ENCODE results near the gene GPX4. TPM values are rescaled to one million over a fixed set of nuclear protein-coding genes. Genes with fewer than 3 reads are reported as not detected.

Gene GPX4
- total and polyA plus RNA-seq, 9 of the 15 experiments (the other 6 are each of a cell fraction or from before 2014, with no cell fraction given) = 61.4 to 661 (median 349) TPM

DNA sequence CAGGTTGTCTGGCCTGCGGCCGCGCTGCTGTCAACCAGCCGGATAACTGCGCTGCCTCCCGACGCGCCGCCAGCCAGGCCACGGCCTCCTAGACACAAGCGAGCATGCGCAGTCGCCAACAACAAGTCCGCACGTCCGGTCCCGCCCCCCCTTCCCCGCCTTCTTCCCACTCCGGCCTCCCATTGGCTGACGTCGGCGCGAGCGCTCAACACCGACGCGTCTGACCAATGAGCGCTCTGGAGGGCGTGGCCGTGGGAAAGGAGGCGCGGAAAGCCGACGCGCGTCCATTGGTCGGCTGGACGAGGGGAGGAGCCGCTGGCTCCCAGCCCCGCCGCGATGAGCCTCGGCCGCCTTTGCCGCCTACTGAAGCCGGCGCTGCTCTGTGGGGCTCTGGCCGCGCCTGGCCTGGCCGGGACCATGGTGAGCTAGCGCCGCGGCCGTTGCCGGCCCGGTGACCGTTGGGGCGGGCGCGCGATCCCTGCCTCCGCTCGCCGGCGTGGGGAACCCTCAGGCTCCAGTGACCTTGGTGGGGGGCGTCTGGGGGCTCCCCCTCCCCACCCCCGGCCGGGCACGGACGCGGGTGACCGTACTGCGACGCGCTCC, at the start of gene GPX4 (continued):
- TF ChIP-seq, protein P1, sequence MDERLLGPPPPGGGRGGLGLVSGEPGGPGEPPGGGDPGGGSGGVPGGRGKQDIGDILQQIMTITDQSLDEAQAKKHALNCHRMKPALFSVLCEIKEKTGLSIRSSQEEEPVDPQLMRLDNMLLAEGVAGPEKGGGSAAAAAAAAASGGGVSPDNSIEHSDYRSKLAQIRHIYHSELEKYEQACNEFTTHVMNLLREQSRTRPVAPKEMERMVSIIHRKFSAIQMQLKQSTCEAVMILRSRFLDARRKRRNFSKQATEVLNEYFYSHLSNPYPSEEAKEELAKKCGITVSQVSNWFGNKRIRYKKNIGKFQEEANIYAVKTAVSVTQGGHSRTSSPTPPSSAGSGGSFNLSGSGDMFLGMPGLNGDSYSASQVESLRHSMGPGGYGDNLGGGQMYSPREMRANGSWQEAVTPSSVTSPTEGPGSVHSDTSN (CRISPR knock-in tag; IDR thresholded peaks at IDR 0.05; ENCODE audit: low read depth) = no peak
- TF ChIP-seq, protein P1 (tag; conservative IDR thresholded peaks at IDR 0.05; ENCODE audit: low read depth) = no peak
- no peak for TF ChIP-seq ZNF217 (CRISPR knock-in tag; IDR thresholded peaks at IDR 0.05)
- TF ChIP-seq HCFC1 (IDR thresholded peaks at IDR 0.05; ENCODE audit: low read depth, low read length) = 0 out of 2 replicates have a peak, but pooled peaks have one; percentile 12
- no peak for TF ChIP-seq MED1 (CRISPR knock-in tag; IDR thresholded peaks at IDR 0.05; ENCODE audit: borderline replicate concordance)
- no peak for TF ChIP-seq STAT5B (CRISPR knock-in tag; IDR thresholded peaks at IDR 0.05)
- TF ChIP-seq PHF8 (IDR thresholded peaks at IDR 0.05; ENCODE audit: borderline replicate concordance, low read length) = peak; percentile 88; the same call in 1 of the 2 replicates
- peak; percentile 63; the same call in 1 of the 2 replicates for TF ChIP-seq ERF (CRISPR knock-in tag; IDR thresholded peaks at IDR 0.05)
- TF ChIP-seq ZNF561 (CRISPR knock-in tag; conservative IDR thresholded peaks at IDR 0.05) = no peak
- no peak for TF ChIP-seq PHB (CRISPR knock-in tag; IDR thresholded peaks at IDR 0.05)
- TF ChIP-seq SIN3A (IDR thresholded peaks at IDR 0.05; ENCODE audit: borderline replicate concordance in 2 of 2, control insufficient read depth in 1 of 2, low read depth in 2 of 2, low read length in 2 of 2) = peak in 1 of 2 experiments; percentile 75; a peak in 1 of 4 replicates
- TF ChIP-seq CREB1 (IDR thresholded peaks at IDR 0.05) = peak; percentile 45
- peak; percentile 91 for TF ChIP-seq CREB1 (CRISPR knock-in tag; IDR thresholded peaks at IDR 0.05)
- TF ChIP-seq, protein P2, sequence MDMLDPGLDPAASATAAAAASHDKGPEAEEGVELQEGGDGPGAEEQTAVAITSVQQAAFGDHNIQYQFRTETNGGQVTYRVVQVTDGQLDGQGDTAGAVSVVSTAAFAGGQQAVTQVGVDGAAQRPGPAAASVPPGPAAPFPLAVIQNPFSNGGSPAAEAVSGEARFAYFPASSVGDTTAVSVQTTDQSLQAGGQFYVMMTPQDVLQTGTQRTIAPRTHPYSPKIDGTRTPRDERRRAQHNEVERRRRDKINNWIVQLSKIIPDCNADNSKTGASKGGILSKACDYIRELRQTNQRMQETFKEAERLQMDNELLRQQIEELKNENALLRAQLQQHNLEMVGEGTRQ (CRISPR knock-in tag; IDR thresholded peaks at IDR 0.05) = no peak
- peak in 1 of 2 experiments; percentile 70; a peak in 2 of 4 replicates for TF ChIP-seq HDAC1 (IDR thresholded peaks at IDR 0.05)
- TF ChIP-seq, protein P3, sequence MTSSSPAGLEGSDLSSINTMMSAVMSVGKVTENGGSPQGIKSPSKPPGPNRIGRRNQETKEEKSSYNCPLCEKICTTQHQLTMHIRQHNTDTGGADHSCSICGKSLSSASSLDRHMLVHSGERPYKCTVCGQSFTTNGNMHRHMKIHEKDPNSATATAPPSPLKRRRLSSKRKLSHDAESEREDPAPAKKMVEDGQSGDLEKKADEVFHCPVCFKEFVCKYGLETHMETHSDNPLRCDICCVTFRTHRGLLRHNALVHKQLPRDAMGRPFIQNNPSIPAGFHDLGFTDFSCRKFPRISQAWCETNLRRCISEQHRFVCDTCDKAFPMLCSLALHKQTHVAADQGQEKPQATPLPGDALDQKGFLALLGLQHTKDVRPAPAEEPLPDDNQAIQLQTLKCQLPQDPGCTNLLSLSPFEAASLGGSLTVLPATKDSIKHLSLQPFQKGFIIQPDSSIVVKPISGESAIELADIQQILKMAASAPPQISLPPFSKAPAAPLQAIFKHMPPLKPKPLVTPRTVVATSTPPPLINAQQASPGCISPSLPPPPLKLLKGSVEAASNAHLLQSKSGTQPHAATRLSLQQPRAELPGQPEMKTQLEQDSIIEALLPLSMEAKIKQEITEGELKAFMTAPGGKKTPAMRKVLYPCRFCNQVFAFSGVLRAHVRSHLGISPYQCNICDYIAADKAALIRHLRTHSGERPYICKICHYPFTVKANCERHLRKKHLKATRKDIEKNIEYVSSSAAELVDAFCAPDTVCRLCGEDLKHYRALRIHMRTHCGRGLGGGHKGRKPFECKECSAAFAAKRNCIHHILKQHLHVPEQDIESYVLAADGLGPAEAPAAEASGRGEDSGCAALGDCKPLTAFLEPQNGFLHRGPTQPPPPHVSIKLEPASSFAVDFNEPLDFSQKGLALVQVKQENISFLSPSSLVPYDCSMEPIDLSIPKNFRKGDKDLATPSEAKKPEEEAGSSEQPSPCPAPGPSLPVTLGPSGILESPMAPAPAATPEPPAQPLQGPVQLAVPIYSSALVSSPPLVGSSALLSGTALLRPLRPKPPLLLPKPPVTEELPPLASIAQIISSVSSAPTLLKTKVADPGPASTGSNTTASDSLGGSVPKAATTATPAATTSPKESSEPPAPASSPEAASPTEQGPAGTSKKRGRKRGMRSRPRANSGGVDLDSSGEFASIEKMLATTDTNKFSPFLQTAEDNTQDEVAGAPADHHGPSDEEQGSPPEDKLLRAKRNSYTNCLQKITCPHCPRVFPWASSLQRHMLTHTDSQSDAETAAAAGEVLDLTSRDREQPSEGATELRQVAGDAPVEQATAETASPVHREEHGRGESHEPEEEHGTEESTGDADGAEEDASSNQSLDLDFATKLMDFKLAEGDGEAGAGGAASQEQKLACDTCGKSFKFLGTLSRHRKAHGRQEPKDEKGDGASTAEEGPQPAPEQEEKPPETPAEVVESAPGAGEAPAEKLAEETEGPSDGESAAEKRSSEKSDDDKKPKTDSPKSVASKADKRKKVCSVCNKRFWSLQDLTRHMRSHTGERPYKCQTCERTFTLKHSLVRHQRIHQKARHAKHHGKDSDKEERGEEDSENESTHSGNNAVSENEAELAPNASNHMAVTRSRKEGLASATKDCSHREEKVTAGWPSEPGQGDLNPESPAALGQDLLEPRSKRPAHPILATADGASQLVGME (CRISPR knock-in tag; IDR thresholded peaks at IDR 0.05) = peak; percentile 69; the same call in 1 of the 2 replicates
- TF ChIP-seq TAF7 (tag; IDR thresholded peaks at IDR 0.05) = no peak
- no peak for TF ChIP-seq SNRNP70 (optimal IDR thresholded peaks at IDR 0.05; ENCODE audit: low read depth, low read length)
- peak in 1 of 2 experiments; percentile 8; a peak in 1 of 3 replicates for TF ChIP-seq CBX3 (IDR thresholded peaks at IDR 0.05; ENCODE audit: borderline replicate concordance in 1 of 2, low read length in 2 of 2)
